ENCODE data around the gene GPR153.

GPR153 gene

GRCh38 chr1:6218375-6219164, 42.3 kb downstream of the GPR153 start:
- Histone ChIP-seq H3F3A (ENCODE audit: insufficient read depth, low read length) (no peaks in the 10 kb centered on the region), H3K9ac (ENCODE audit: low read length) (no peak overlapping the region), H3K9me2 (ENCODE audit: low read depth, low read length) (no peaks in the 10 kb centered on the region), H3K36me3 (ENCODE audit: insufficient read depth, low read length) (peaks cover 28% of the 10 kb centered on the region), H2AFZ (ENCODE audit: low read length) (no peak overlapping the region), H3K4me2 (ENCODE audit: low read length) (no peak overlapping the region), H3K79me2 (ENCODE audit: insufficient read depth, low read length) (no peaks in the 10 kb centered on the region), H3K9me3 (ENCODE audit: low read length) (no peaks in the 10 kb centered on the region), H3K27me3 (ENCODE audit: insufficient read depth, low read length) (no peaks in the 10 kb centered on the region; the same call in 1 of the 2 replicates), H3K27ac (ENCODE audit: low read depth, low read length, poor library complexity, severe bottlenecking) (no peak overlapping the region), H4K20me1 (ENCODE audit: insufficient read depth, low read length) (no peaks in the 10 kb centered on the region), H3K4me1 (ENCODE audit: insufficient read depth, low read length, severe bottlenecking) (no peaks in the 10 kb centered on the region), H3K4me3 (ENCODE audit: low read depth, low read length, poor library complexity, severe bottlenecking) (no peak overlapping the region)
- TF ChIP-seq EZH2 (IDR thresholded peaks at IDR 0.05; ENCODE audit: borderline replicate concordance, low read length) = no peak
- no peak for TF ChIP-seq CTCF (IDR thresholded peaks at IDR 0.05; ENCODE audit: low read length)

GRCh38 chr1:6212193-6212959, 48.5 kb downstream of the GPR153 start:
- Histone ChIP-seq H3K27me3 (ENCODE audit: insufficient read depth, low read length) (peaks cover 6% of the 10 kb centered on the region), H4K20me1 (ENCODE audit: insufficient read depth, low read length) (no peaks in the 10 kb centered on the region), H3K9me2 (ENCODE audit: low read depth, low read length) (no peaks in the 10 kb centered on the region), H3F3A (ENCODE audit: insufficient read depth, low read length) (no peaks in the 10 kb centered on the region), H2AFZ (ENCODE audit: low read length) (no peak overlapping the region), H3K4me1 (ENCODE audit: insufficient read depth, low read length, severe bottlenecking) (peaks cover 12% of the 10 kb centered on the region), H3K27ac (ENCODE audit: low read depth, low read length, poor library complexity, severe bottlenecking) (no peak overlapping the region), H3K4me2 (ENCODE audit: low read length) (no peak overlapping the region; the same call in 1 of the 2 replicates), H3K9ac (ENCODE audit: low read length) (no peak overlapping the region), H3K36me3 (ENCODE audit: insufficient read depth, low read length) (no peaks in the 10 kb centered on the region), H3K79me2 (ENCODE audit: insufficient read depth, low read length) (no peaks in the 10 kb centered on the region), H3K9me3 (ENCODE audit: low read length) (no peaks in the 10 kb centered on the region), H3K4me3 (ENCODE audit: low read depth, low read length, poor library complexity, severe bottlenecking) (no peak overlapping the region)
- TF ChIP-seq CTCF (IDR thresholded peaks at IDR 0.05; ENCODE audit: low read length) = no peak
- TF ChIP-seq EZH2 (IDR thresholded peaks at IDR 0.05; ENCODE audit: borderline replicate concordance, low read length) = no peak

- Histone ChIP-seq H3K27me3 (ENCODE audit: insufficient read depth, low read length) (peaks cover 6% of the 10 kb centered on the region; the same call in 1 of the 2 replicates), H3F3A (ENCODE audit: insufficient read depth, low read length) (no peaks in the 10 kb centered on the region), H3K27ac (ENCODE audit: low read depth, low read length, poor library complexity, severe bottlenecking) (no peak overlapping the region), H2AFZ (ENCODE audit: low read length) (no peak overlapping the region), H3K36me3 (ENCODE audit: insufficient read depth, low read length) (no peaks in the 10 kb centered on the region), H3K4me2 (ENCODE audit: low read length) (no peak overlapping the region), H3K9ac (ENCODE audit: low read length) (no peak overlapping the region), H4K20me1 (ENCODE audit: insufficient read depth, low read length) (no peaks in the 10 kb centered on the region), H3K4me1 (ENCODE audit: insufficient read depth, low read length, severe bottlenecking) (peaks cover 12% of the 10 kb centered on the region), H3K9me2 (ENCODE audit: low read depth, low read length) (no peaks in the 10 kb centered on the region), H3K4me3 (ENCODE audit: low read depth, low read length, poor library complexity, severe bottlenecking) (no peak overlapping the region), H3K9me3 (ENCODE audit: low read length) (no peaks in the 10 kb centered on the region), H3K79me2 (ENCODE audit: insufficient read depth, low read length) (no peaks in the 10 kb centered on the region)
- TF ChIP-seq CTCF (IDR thresholded peaks at IDR 0.05; ENCODE audit: low read length) = no peak
- TF ChIP-seq EZH2 (IDR thresholded peaks at IDR 0.05; ENCODE audit: borderline replicate concordance, low read length) = no peak
Measured at GRCh38 chr1:6211731-6212130, 49.2 kb downstream of the GPR153 start.
